ENCODE measurements around the gene USP7.
"Not testable (repeated sequence)": the region's sequence is repeated elsewhere in the genome, so short reads cannot be mapped to it uniquely, and the experiment has no call there.

USP7 gene

DNA sequence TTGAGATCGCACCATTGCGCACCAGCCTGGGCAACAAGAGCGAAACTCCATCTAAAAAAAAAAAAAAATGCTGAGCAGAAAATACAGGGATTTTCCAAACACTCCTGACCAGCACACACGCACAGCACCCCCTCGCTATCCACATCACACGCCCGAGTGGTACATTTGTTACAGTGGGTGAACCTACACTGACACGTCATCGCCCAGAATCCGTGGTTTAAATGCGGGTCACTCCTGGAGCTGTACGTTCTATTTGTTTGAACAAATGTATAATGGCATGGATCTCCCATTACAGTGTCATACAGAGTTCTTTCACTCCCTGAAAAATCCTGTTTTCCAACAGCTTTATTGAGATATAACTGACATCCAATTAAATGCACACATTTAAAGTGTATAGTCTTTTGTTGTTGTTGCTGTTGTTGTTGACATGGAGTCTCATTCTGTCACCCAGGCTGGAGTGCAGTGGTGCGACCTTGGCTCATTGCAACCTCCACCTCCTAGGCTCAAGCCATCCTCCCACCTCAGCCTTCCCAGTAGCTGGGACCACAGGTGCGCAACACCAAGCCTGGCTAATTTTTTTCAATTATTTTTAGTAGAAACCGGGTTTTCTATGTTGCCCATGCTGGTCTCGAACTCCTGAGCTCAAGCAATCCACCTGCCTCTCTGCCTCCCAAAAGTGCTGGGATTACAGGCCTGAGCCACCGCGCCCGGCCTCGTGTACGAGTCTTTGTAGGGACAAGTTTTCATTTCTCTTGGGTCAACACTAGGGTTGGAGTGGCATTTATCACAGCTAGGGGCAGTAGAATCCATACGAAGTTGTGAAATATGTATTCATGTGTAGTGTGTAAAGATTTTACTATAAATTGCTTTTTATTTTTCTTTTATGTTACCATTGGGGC is 90.5 kb downstream of the USP7 start:
- peak; percentile 11 to 15 for DNase-seq

GRCh38 chr16:8872071-8872470 is 91.6 kb downstream of the USP7 start:
- DNase-seq: no peak

GRCh38 chr16:8869988-8870241 is 93.8 kb downstream of the USP7 start:
- not testable (repeated sequence) for DNase-seq

GRCh38 chr16:8869212-8869987 is 94.3 kb downstream of the USP7 start:
- DNase-seq: no peak

DNA sequence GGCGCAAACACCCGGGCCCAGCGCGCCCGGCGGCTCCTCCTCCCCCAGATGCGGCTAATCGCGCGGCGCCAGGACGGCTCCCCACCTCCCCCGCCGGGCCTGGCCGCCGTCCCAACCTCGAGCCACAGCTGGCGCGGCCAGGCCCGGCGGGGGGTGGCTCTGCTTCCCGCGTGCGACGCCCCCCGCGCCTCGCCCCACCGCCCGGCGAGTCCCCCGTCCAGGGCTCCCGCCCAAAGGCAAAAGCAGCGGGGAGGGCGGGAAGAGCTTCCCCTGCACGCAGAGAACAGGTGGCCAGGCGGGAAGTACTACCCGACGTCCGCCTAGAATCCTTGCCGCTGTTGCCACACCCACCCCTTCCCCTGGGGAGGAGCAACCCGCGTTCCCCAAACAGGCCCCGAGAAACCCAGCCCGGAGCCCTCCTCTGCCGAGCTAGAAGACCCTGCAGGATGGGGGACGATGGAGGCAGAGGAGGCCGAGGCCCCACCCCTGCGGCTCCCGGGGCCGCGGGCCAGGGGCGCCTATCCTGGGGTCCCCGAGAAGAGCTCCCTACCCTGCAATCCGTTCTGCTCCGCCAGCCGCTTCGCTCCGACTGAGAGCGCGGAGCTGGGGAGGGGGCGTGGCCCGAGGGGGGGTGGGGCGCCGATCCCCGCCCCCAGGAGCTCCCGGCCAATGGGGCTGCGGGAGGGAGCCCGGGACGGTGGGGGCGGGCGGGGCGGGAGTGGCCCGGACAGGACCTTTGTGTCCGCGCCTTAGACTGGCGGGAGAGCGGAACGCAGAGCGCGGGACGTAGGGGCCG is 95.1 kb downstream of the USP7 start, which contains the start of gene CARHSP1:
CARHSP1 (minus strand) TSS at position 591 of the 796 bp plus-strand sequence. CDS start 9,678 bp downstream, outside the sequence.
- peak; percentile 76 to 95 for DNase-seq

GRCh38 chr16:8867932-8868415 is 95.7 kb downstream of the USP7 start:
- DNase-seq: no peak

DNA sequence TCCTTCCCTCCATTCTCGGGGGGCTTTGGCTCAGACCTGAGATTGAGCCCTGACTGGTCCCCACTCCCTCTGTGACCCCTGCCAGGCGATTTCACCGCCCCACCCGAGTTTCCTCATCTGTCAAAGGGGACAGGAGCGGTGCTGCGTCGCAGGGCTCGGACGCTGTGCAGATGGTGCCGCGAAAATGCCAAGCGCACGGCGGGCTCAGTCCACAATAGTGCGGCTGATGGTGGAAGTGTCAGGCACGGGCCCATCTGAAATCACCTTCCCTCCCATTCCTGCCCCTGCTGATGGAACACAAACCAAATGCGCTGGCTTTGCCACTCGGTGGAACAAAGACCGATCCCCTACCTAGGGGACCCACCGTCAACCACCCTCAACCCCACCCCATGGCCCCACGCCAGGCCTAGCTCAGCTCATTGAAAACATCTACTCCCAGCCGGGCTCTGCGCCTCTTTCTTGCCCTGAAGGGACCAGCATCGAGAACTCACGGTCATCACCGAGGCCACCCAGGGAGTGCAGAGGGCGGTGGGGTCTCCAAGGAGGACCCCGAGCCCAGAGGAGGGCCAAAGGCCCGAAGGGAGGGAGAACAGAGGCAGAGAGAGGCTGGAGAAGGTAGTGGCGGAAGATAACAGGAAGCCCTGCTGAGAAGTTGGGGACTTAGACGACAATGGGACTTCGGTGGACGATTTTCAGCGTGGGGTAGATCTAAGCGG is 96.3 kb downstream of the USP7 start:
- DNase-seq: no peak

- no peak for DNase-seq
These were observed 96.9 kb downstream of the USP7 start for GRCh38 chr16:8866884-8867215.

DNA sequence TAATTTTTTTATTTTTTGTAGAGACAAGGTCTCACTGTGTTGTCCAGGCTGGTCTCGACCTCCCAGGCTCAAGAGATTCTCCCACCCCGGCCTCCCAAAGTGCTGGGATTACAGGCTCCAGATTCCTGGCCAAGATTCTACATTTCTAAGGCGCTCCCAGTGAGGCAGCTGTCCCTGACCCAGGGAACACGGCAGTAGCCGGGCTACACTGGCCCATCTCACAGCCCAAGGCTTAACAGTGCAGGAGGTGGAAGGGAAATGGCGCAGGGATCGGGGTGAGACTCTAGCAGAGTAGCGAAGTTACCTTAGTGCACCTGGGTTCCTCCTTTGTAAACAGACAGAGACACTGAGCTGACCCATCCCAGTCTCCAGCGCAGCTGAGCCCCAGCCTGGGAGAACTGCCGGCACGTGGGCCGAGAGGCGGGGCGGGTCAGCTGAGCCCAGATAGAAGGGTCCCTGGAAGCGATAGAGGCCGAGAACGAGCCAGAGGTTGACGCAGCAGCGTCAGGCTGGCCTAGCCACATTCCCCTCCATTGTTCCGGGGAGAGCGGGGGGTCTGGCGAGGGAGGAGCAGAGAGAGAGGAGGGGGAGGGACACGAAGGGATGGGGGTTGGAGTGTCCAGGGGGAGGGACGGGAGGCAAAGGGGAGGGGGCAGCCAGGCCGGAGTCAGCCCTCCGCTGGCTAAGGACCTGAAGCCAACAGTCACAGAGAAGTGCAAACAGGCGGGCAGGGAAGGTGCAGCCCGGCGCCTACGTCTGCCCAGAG is 97.4 kb downstream of the USP7 start:
- no peak for DNase-seq

- no peak for DNase-seq
These were observed 98.4 kb downstream of the USP7 start for GRCh38 chr16:8865145-8865882.

DNA sequence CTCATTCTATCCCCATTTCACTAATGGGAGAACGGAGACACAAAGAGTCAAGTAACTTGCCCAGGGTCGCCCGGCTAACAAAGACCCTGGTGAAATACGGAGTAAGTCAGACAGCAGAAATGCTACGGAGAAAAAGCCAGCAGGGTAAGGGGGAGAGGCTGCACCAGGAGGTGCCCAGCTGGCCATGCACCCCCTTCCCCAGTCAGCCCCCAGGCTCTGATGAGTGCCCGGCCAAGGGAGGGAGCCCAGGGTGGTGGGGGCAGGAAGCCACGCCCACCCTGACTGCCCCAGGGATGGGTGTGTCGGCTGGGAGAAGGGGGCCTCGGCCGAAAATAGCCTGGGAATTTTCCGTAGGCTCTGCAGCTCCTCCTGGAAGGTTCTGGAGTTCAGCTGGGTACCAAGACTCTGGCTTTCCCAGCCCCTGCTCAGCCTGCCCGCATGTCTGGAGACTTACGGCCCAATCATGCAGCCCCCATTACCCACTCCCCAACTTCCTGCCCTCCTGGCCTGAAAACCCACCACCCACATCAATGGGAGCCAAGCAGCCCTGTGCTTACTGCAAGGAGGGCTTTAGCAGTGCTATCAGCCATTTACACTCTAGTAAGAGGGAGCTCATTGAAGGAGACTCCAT is 99.1 kb downstream of the USP7 start:
- DNase-seq: no peak

GRCh38 chr16:8863594-8864424 is 99.9 kb downstream of the USP7 start:
- no peak for DNase-seq

GRCh38 chr16:8862309-8863130 is 101.2 kb downstream of the USP7 start:
- DNase-seq: no peak

GRCh38 chr16:8861563-8862308 is 102.0 kb downstream of the USP7 start:
- DNase-seq: no peak

GRCh38 chr16:8859913-8860881 is 103.5 kb downstream of the USP7 start:
- no peak for DNase-seq
